ENCODE data around the gene FUT3. TPM values are rescaled to one million over a fixed set of nuclear protein-coding genes. Genes with fewer than 3 reads are reported as not detected.

The FUT3 gene
- total and polyA plus RNA-seq, 2 experiments from 2014 or later = 0.45 TPM; not detected in 1

DNA sequence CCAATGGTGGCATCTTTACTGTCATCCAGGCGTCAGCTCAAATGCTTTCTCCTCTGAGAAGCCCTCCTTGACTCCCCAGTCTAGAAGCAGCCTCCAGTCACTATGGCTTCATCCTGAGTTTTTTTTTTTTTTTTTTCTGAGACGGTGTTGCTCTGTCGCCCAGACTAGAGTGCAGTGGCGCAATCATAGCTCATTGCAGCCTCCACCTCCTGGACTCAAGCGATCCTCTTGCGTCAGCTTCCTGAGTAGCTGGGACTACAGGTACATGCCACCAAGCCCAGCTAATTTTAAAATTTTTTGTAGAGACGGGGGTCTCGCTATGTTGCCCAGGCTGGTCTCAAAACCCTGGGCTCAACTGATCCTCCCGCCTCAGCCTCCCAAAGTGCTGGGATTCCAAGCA lies 42.2 kb downstream of the FUT3 start:
- no peaks in the 10 kb centered on the region for H3K9me2 ChIP-seq (replicated peaks; ENCODE audit: insufficient read depth)
- H4K20me1 ChIP-seq (ENCODE audit: insufficient read depth, poor library complexity, severe bottlenecking) = no peaks in the 10 kb centered on the region
- peak; percentile 14 for DNase-seq (ENCODE audit: low spot score)
- WGBS (ENCODE audit: low lambda C conversion rate, missing lambda C conversion rate) = 89% methylated on average over 9 of the region's 9 CpGs
- H3K27me3 ChIP-seq = no peaks in the 10 kb centered on the region
- H3K27ac ChIP-seq = no peak overlapping the region
- H3K4me3 ChIP-seq = no peak overlapping the region
- H2AFZ ChIP-seq = no peak overlapping the region
- TF ChIP-seq EZH2phosphoT487 (IDR thresholded peaks at IDR 0.05; ENCODE audit: low read depth, severe bottlenecking, unreplicated experiment) (no peak), EZH2 (IDR thresholded peaks at IDR 0.05; ENCODE audit: borderline replicate concordance) (no peak)
- TF ChIP-seq, protein P1, sequence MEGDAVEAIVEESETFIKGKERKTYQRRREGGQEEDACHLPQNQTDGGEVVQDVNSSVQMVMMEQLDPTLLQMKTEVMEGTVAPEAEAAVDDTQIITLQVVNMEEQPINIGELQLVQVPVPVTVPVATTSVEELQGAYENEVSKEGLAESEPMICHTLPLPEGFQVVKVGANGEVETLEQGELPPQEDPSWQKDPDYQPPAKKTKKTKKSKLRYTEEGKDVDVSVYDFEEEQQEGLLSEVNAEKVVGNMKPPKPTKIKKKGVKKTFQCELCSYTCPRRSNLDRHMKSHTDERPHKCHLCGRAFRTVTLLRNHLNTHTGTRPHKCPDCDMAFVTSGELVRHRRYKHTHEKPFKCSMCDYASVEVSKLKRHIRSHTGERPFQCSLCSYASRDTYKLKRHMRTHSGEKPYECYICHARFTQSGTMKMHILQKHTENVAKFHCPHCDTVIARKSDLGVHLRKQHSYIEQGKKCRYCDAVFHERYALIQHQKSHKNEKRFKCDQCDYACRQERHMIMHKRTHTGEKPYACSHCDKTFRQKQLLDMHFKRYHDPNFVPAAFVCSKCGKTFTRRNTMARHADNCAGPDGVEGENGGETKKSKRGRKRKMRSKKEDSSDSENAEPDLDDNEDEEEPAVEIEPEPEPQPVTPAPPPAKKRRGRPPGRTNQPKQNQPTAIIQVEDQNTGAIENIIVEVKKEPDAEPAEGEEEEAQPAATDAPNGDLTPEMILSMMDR (IDR thresholded peaks at IDR 0.05; ENCODE audit: poor library complexity) = no peak
- no peaks in the 10 kb centered on the region for H3K36me3 ChIP-seq (replicated peaks; ENCODE audit: insufficient read depth, low read depth)
- H3K9me3 ChIP-seq (ENCODE audit: low read depth) = no peaks in the 10 kb centered on the region
- H3K79me2 ChIP-seq = no peaks in the 10 kb centered on the region
- H3K4me1 ChIP-seq (ENCODE audit: insufficient read depth) = peaks cover 6% of the 10 kb centered on the region
- H3K4me2 ChIP-seq = no peak overlapping the region

DNA sequence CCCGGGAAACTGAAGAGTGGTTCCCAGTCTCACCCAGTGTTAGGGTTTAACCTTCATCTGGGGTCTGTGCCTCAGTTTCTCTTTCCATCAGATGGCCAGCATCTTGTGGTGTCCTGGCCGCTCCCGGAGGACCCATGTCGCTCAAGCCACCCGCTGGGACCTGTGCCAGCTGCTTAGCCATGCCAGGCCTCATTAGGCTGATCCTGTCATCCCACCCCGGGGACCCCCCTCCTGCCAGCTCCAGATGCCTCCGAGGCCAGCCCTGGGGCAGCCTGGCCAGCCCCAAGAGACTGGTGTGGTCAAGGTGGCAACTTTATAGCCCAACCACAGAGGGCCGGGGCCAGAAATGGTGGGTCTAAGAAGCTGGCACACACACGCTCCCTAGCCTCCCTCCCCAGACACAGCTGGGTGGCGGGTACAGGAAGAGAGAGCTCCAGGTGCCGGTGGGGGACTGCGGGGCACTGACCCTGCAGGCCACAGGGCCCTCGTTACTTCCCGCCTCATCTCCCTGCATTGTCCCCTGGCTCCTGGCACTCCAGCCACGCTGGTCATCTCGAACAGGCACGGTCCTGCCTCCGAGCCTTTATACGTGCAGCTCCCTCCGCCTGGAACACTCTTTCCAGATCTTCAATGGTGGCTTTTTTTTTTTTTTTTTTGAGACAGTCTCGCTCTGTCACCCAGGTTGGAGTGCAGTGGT lies 43.0 kb downstream of the FUT3 start:
- H3K4me3 ChIP-seq = no peak overlapping the region
- WGBS (ENCODE audit: low lambda C conversion rate, missing lambda C conversion rate) = 96% methylated on average over 20 of the region's 21 CpGs
- peaks cover 11% of the 10 kb centered on the region for H3K4me1 ChIP-seq (ENCODE audit: insufficient read depth)
- H2AFZ ChIP-seq = no peak overlapping the region
- no peak for DNase-seq (ENCODE audit: low spot score)
- no peaks in the 10 kb centered on the region for H3K79me2 ChIP-seq
- H4K20me1 ChIP-seq (ENCODE audit: insufficient read depth, poor library complexity, severe bottlenecking) = no peaks in the 10 kb centered on the region
- H3K27ac ChIP-seq = no peak overlapping the region
- no peaks in the 10 kb centered on the region for H3K9me2 ChIP-seq (replicated peaks; ENCODE audit: insufficient read depth)
- no peaks in the 10 kb centered on the region for H3K27me3 ChIP-seq
- no peaks in the 10 kb centered on the region for H3K36me3 ChIP-seq (replicated peaks; ENCODE audit: insufficient read depth, low read depth)
- no peak for TF ChIP-seq EZH2 (IDR thresholded peaks at IDR 0.05; ENCODE audit: borderline replicate concordance)
- TF ChIP-seq, protein P1 (IDR thresholded peaks at IDR 0.05; ENCODE audit: poor library complexity) = no peak
- no peak for TF ChIP-seq EZH2phosphoT487 (IDR thresholded peaks at IDR 0.05; ENCODE audit: low read depth, severe bottlenecking, unreplicated experiment)
- H3K4me2 ChIP-seq = no peak overlapping the region
- no peaks in the 10 kb centered on the region for H3K9me3 ChIP-seq (ENCODE audit: low read depth)

DNA sequence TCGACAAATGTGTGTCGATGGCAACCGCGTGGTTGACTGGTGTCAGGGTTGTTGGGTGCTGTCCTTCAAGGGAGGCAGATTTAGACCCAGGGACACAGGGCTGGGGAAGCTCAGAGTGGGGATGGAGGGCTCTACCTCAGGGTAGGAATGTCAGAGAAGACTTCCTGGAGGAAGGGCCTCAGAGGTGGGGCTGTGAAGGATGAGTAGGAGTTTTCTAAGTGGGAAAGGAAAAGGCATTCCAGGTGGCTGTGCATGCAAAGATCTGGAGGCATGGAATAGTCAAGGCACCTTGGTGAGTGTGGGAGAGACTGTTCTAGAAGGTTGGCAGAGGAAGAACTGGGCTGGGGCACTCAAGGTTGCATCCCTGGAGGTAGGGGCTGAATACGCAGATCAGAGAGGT lies 44.3 kb downstream of the FUT3 start:
- Histone ChIP-seq H3K4me1 (ENCODE audit: insufficient read depth) (peaks cover 19% of the 10 kb centered on the region), H3K36me3 (replicated peaks; ENCODE audit: insufficient read depth, low read depth) (no peaks in the 10 kb centered on the region), H2AFZ (no peak overlapping the region), H3K4me2 (no peak overlapping the region), H3K9me2 (replicated peaks; ENCODE audit: insufficient read depth) (no peaks in the 10 kb centered on the region), H3K79me2 (no peaks in the 10 kb centered on the region), H3K9me3 (ENCODE audit: low read depth) (no peaks in the 10 kb centered on the region), H3K27ac (no peak overlapping the region), H3K27me3 (no peaks in the 10 kb centered on the region), H3K4me3 (no peak overlapping the region), H4K20me1 (ENCODE audit: insufficient read depth, poor library complexity, severe bottlenecking) (no peaks in the 10 kb centered on the region)
- TF ChIP-seq EZH2phosphoT487 (IDR thresholded peaks at IDR 0.05; ENCODE audit: low read depth, severe bottlenecking, unreplicated experiment) (no peak), EZH2 (IDR thresholded peaks at IDR 0.05; ENCODE audit: borderline replicate concordance) (no peak)
- TF ChIP-seq, protein P1 (IDR thresholded peaks at IDR 0.05; ENCODE audit: poor library complexity) = no peak
- WGBS (ENCODE audit: low lambda C conversion rate, missing lambda C conversion rate) = 92% methylated on average over 5 of the region's 5 CpGs
- no peak for DNase-seq (ENCODE audit: low spot score)
